Muscle of back (tissue), 11 donors: Measurements from ENCODE around the gene CEP57L1. TPM values are rescaled to one million over a fixed set of nuclear protein-coding genes. Genes with fewer than 3 reads are reported as not detected.
A peak's percentile ranks its signal among the peaks of the same experiment; 100 is the strongest.
"Not testable (repeated sequence)": the region's sequence is repeated elsewhere in the genome, so short reads cannot be mapped to it uniquely, and the experiment has no call there.

ENCODE experiments used
- DNase-seq, 3 donors: peaks; one replicate each; pipeline versions ENCODE4 v3.0.0 to v3.0.0-alpha.2; 2013
- polyA plus RNA-seq, 10 donors: library from polyadenylated mRNA; unstranded; fragments of 120-200 nt; gene quantifications; one replicate each; pipeline ENCODE4 v1.2.1, GENCODE V29; 2013; ENCODE audit not compliant: insufficient read length in 10 of 10

The CEP57L1 gene
- polyA plus RNA-seq, 10 donors = 15.1 to 25.2 (median 19.7) TPM

- peak in 1 of 3 donors; percentile 21 for DNase-seq
Measured at GRCh38 chr6:109170333-109170732, 75.0 kb downstream of the CEP57L1 start.

GRCh38 chr6:109172101-109172746 is 76.9 kb downstream of the CEP57L1 start:
- no peak for DNase-seq

GRCh38 chr6:109174916-109175315 is 79.6 kb downstream of the CEP57L1 start:
- peak in 1 of 3 donors; percentile 39 for DNase-seq

DNA sequence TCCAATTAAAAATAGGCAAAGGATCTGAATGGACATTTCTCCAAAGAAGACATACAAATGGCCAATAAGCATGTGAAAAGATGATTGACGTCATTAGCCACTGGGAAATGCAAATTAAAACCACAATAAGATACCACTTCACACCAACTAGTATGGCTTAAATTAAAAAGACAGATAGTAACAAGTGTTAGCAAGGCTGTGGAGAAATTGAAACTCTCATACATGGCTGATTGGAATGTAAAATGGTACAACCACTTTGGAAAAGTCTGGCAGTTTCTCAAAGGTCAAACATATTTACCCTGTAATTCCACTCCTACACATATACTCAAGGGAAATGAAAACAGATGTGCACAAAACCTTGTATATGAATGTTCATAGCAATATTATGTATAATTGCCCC is 83.6 kb downstream of the CEP57L1 start:
- DNase-seq = no peak

GRCh38 chr6:109179507-109179906 is 84.2 kb downstream of the CEP57L1 start:
- DNase-seq = no peak

DNA sequence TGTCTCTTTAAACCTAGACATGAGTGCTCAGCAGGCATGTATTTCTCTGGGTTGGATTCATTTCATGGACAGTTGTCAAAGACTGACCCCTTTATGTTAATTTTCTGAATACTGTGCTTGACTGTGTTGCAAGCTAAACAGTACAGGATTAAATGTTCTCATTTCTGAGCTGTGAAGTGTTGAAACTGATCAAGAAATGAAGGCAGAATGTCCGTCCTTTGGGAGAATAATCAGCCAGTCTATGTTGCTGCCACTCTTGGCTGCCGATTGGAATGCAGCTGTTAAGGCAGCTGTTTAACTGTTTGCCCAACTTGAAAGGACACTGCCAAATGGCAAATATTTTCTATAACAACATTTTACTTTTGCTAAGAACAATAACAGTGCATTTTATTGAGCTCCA is 87.3 kb downstream of the CEP57L1 start:
- DNase-seq = peak; percentile 51 to 75 (median 54)

GRCh38 chr6:109183109-109183650 is 87.9 kb downstream of the CEP57L1 start:
- DNase-seq = peak in 1 of 3 donors; percentile 13

DNA sequence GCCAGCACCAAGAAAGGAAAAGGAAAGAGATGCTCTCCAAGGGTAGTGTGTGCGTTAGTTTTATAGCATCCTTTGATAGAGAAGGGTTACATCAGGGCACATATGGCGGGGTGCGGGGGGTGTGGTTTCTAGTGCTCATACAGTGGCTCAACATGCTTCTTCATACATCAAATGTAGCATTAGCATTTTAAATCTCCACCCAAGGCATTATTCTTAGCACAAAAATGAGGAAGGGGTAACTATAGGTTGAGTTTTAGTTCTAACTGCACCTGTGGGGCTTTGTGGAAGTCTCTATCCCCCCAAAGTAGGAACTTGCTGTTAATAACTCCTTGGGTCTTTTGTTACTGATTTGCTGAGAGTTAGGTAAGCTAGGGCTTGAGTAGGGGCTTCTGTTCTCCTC is 89.3 kb downstream of the CEP57L1 start:
- no peak for DNase-seq

DNA sequence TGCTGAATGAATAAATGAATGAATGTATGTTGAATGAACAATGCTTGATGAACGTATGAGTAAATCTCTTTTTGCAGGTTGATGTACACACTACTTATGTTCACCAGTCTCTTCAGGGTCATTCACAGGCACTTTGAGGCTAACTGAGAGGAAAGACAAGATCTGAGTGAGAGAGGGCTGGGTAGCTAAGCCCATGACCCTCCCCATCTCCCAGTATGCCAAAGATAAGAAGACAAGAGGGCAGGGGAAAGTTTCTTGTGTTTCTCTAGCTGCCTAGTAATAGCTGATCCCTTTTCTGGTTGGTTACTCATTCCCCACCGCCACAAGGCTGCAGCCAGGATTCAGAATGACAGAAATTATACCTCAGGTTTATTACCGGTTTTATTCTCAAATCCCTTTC is 90.7 kb downstream of the CEP57L1 start:
- no peak for DNase-seq

- DNase-seq = peak; percentile 34 to 76 (median 46)
Measured at GRCh38 chr6:109187399-109188114, 92.2 kb downstream of the CEP57L1 start.

DNA sequence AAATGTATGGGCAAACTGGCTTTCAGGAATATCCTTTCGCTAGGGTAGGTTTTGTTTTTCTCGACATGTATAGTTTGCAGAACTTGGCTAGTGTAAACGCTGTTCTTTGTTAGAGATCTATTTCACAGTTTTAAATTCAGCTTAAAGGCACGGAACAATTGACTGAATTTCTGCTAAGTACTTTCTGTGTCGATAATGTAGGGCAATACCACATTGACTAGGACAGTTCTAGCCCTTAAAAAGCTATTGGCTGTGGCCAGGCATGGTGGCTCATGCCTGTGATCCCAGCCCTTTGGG is 92.8 kb downstream of the CEP57L1 start:
- no peak for DNase-seq

GRCh38 chr6:109191368-109191767 is 96.1 kb downstream of the CEP57L1 start:
- DNase-seq = not testable (repeated sequence)

GRCh38 chr6:109192865-109193264 is 97.6 kb downstream of the CEP57L1 start:
- DNase-seq = no peak

GRCh38 chr6:109194880-109195279 is 99.6 kb downstream of the CEP57L1 start:
- peak in 2 of 3 donors; percentile 8 to 36 for DNase-seq

DNA sequence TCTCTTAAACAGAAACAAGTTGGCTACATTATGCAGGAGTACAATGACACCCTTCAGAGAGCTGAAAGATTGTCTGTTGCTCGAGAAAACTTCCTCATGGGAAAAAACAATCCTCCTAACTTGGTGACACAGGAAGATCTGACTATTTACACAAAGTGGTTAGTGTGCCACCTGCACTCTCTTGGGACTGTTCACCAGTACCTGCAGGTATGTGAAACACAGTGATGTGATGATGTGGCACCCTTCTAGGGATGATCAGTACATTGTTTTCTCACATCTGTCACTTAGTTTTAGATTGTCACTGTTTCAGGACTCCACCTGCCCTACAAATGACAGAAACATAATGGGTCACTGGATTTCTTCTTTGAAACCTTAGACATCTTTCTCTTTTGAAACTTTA is 101.8 kb downstream of the CEP57L1 start:
- DNase-seq = no peak

DNA sequence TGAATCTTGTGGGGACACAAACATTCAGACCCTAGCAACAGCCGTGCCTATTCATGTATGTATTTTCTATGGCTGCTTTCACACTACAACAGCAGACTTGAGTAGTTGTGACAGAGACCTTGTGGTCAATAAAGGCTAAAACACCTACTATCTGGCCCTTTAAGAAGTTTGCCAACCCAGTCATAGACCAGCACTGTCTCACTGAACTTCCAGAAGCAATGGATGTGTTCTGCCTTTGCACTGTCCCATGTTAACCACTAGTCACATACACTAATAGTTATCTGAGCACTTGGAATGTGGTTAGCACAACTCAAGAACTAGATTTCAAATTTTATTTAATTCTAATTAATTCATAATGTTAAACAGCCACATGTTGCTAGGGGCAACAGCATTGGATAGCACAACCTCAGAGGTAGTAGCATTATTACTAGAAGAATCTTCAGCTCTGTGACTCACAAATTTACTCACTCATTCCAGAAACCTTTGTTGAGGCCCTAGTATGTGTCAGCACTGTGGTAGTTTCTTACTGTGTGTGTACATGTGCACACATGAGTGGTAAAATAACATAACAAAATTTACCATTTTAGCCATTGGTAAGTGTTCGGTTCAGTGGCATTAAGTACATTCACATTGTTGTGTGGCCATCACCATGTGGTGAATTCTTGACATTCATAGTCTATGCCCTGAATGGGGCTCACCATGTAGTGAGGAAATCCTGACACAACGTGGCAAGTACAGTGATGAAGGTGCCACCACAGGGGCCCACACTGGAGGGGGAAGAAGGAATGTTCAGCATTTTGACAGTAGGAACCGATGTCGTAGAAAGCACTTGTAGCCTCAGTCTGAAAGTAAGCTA is 107.3 kb downstream of the CEP57L1 start:
- DNase-seq = no peak

DNA sequence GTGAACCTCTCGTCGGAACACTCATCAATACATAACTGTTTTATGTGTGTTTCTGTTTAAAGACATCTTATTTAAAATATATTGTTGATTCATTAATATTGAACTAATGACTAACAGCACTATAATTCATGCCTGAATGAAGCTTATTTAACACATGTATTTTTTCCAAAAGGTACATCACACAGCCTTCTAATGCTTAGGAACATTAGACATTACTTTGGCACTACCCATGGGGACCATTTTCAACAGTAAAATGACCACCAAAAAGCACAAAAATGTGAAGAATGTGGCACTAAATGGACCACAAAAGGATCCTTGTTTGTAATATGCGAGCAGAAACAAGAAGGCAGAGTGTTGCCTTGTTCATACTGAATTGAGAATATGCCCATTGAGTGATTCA is 109.2 kb downstream of the CEP57L1 start:
- DNase-seq = no peak

- no peak for DNase-seq
Measured at GRCh38 chr6:109212683-109213082, 117.4 kb downstream of the CEP57L1 start.
